ENCODE results near the gene DLG1. TPM values are rescaled to one million over a fixed set of nuclear protein-coding genes. Genes with fewer than 3 reads are reported as not detected.

The DLG1 gene
- total and polyA plus RNA-seq, 2 of the 4 experiments (the other 2 are of a cell fraction) = 21.2 to 57.7 TPM

GRCh38 chr3:197229836-197230235 is 68.6 kb downstream of the DLG1 start:
- H3K36me3 ChIP-seq (ENCODE audit: control insufficient read depth, insufficient read depth, low read length) = no peaks in the 10 kb centered on the region
- H4K91ac ChIP-seq (ENCODE audit: insufficient read depth, low read depth, low read length) = no peak overlapping the region
- H3K56ac ChIP-seq (ENCODE audit: extremely low read depth, insufficient read depth, low read length) = no peak overlapping the region
- no peaks in the 10 kb centered on the region for H3K4me1 ChIP-seq (ENCODE audit: control insufficient read depth, insufficient read depth, low read length)
- H2BK15ac ChIP-seq (ENCODE audit: low read depth, low read length) = no peak overlapping the region
- H3K18ac ChIP-seq (ENCODE audit: low read depth, low read length) = no peak overlapping the region
- no peak overlapping the region for H4K8ac ChIP-seq (ENCODE audit: low read depth in 2 of 2, low read length in 2 of 2)
- no peak overlapping the region for H2BK5ac ChIP-seq (ENCODE audit: low read depth, low read length, poor library complexity, severe bottlenecking)
- H2AK5ac ChIP-seq (ENCODE audit: low read depth, low read length) = no peak overlapping the region
- ChIA-PET CTCF (interaction anchor here (0.8 kb wide), 1 partner anchor 9 kb away, joined by 3 read pairs; no protein-coding TSS in a partner anchor), POLR2A (ENCODE audit: unreplicated experiment) (no interaction called here)
- H3K27ac ChIP-seq (ENCODE audit: insufficient read depth, low read length) = no peak overlapping the region
- ATAC-seq (ENCODE audit: low read depth) = no peak
- peaks cover 9 to 49% of the 10 kb centered on the region in 2 experiments; a peak in 3 of 4 replicates for H3K79me1 ChIP-seq (ENCODE audit: low read depth in 1 of 2, low read length in 2 of 2)
- intact Hi-C loops (cut with micrococcal nuclease) (no loop called here), dilution Hi-C loops (cut with HindIII; ENCODE audit: low sequenced_read_pairs, unreplicated experiment) (no loop called here), in situ Hi-C loops (cut with MboI; ENCODE audit: low sequenced_read_pairs) (no loop called here)
- no peak overlapping the region for H2BK120ac ChIP-seq (ENCODE audit: low read depth, low read length)
- H2BK20ac ChIP-seq (ENCODE audit: low read depth, low read length) = no peak overlapping the region
- H3K4me2 ChIP-seq (ENCODE audit: low read depth, low read length) = no peak overlapping the region
- no peak overlapping the region for H2AFZ ChIP-seq (replicated peaks; ENCODE audit: low read length, poor library complexity)
- no peak overlapping the region for H4K5ac ChIP-seq (ENCODE audit: low read depth, low read length)
- DNase-seq = no peak
- no peak overlapping the region for H3K14ac ChIP-seq (replicated peaks; ENCODE audit: low read depth, low read length)
- no peak overlapping the region for H3K4me3 ChIP-seq (ENCODE audit: insufficient read depth, low read depth, low read length)
- BruUV-seq (replicated peaks) = no TSS peak
- TF ChIP-seq MAFK (IDR thresholded peaks at IDR 0.05; ENCODE audit: low read depth, low read length) (no peak), FOS (IDR thresholded peaks at IDR 0.05; ENCODE audit: low read depth, low read length) (no peak), BHLHE40 (IDR thresholded peaks at IDR 0.05; ENCODE audit: low read depth, low read length) (no peak), POLR2A (IDR thresholded peaks at IDR 0.05; ENCODE audit: low read depth, low read length) (no peak), ELK1 (IDR thresholded peaks at IDR 0.05; ENCODE audit: borderline replicate concordance, low read depth, low read length) (no peak), CHD1 (IDR thresholded peaks at IDR 0.05; ENCODE audit: low read depth, low read length) (no peak), MXI1 (IDR thresholded peaks at IDR 0.05; ENCODE audit: borderline replicate concordance, low read depth, low read length) (no peak), RCOR1 (IDR thresholded peaks at IDR 0.05; ENCODE audit: insufficient replicate concordance, low read length) (no peak), RFX5 (IDR thresholded peaks at IDR 0.05; ENCODE audit: low read depth, low read length) (no peak), USF2 (IDR thresholded peaks at IDR 0.05; ENCODE audit: low read depth, low read length) (no peak), SMC3 (IDR thresholded peaks at IDR 0.05; ENCODE audit: low read depth, low read length) (no peak), CEBPB (IDR thresholded peaks at IDR 0.05; ENCODE audit: low read depth, low read length) (no peak), NFE2L2 (IDR thresholded peaks at IDR 0.05; ENCODE audit: low read depth, low read length) (no peak), CTCF (conservative IDR thresholded peaks at IDR 0.05; ENCODE audit: low read depth, low read length) (no peak), MAZ (IDR thresholded peaks at IDR 0.05; ENCODE audit: borderline replicate concordance, low read depth, low read length) (no peak), RAD21 (IDR thresholded peaks at IDR 0.05; ENCODE audit: low read length) (no peak)
- no peaks in the 10 kb centered on the region for H3K27me3 ChIP-seq (ENCODE audit: control insufficient read depth, insufficient read depth, low read length)
- H2AK9ac ChIP-seq (replicated peaks; ENCODE audit: low read depth, low read length, poor library complexity) = no peak overlapping the region
- H4K20me1 ChIP-seq (ENCODE audit: insufficient read depth, low read length) = peaks cover 14% of the 10 kb centered on the region; the same call in 1 of the 2 replicates
- WGBS, 2 experiments (ENCODE audit: extremely low coverage in 2 of 2, insufficient read length in 1 of 2) = no CpG with 5 or more reads among the region's 3 CpGs
- no peak overlapping the region for H3K9ac ChIP-seq (ENCODE audit: low read depth, low read length)
- H3K9me1 ChIP-seq (ENCODE audit: insufficient read depth, low read length) = peaks cover 5% of the 10 kb centered on the region; the same call in 1 of the 2 replicates
- no peaks in the 10 kb centered on the region for H3K9me3 ChIP-seq (ENCODE audit: control insufficient read depth, insufficient read depth, low read length)
- no peak overlapping the region for H3K23ac ChIP-seq (ENCODE audit: low read depth, low read length)
- no peak overlapping the region for H3K4ac ChIP-seq (ENCODE audit: low read depth, low read length)

Measured in IMR-90 (cell line).